Occipital lobe (tissue), 2 donors: ENCODE measurements around the gene SDHA. TPM values are rescaled to one million over a fixed set of nuclear protein-coding genes. Genes with fewer than 3 reads are reported as not detected.
"Not testable (repeated sequence)": the region's sequence is repeated elsewhere in the genome, so short reads cannot be mapped to it uniquely, and the experiment has no call there.

Experiments
- DNase-seq: peaks from one replicate; lab custom pipeline; 2025; lab: John Stamatoyannopoulos, UW
- total RNA-seq: library from RNA; depleted of rRNA; stranded (reverse); fragments of >200 nt; gene quantifications from one replicate; pipeline ENCODE4 v1.2.3, GENCODE V29; 2014

Gene SDHA
- total RNA-seq, 1 donor from 2014 or later: 74.4 TPM

GRCh38 chr5:297991-298736, 80.0 kb downstream of the SDHA start:
- not testable (repeated sequence) for DNase-seq

DNA sequence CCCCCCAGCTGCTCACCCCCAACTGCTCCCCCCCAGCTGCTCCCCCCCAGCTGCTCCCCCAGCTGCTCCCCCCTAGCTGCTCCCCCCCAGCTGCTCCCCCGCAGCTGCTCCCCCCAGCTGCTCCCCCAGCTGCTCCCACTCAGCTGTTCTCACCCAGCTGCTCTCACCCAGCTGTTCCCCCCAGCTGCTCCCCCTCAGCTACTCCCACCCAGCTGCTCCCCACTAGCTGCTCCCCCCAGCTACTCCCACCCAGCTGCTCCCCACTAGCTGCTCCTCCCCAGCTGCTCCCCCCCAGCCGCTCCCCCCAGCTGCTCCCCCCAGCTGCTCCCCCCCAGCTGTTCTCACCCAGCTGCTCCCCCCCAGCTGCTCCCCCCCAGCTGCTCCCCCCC, 80.6 kb downstream of the SDHA start:
- no peak for DNase-seq

GRCh38 chr5:299921-300320, 81.8 kb downstream of the SDHA start:
- not testable (repeated sequence) for DNase-seq

GRCh38 chr5:300691-301435, 82.7 kb downstream of the SDHA start:
- not testable (repeated sequence) for DNase-seq

GRCh38 chr5:302416-302815, 84.3 kb downstream of the SDHA start:
- DNase-seq: not testable (repeated sequence)

GRCh38 chr5:302966-303365, 84.8 kb downstream of the SDHA start:
- no peak for DNase-seq

- DNase-seq: not testable (repeated sequence)
These were observed 85.6 kb downstream of the SDHA start for GRCh38 chr5:303741-304140.

GRCh38 chr5:305050-305449, 86.9 kb downstream of the SDHA start:
- no peak for DNase-seq

- no peak for DNase-seq
These were observed 87.3 kb downstream of the SDHA start for GRCh38 chr5:305459-305858.

- DNase-seq: no peak
These were observed 88.1 kb downstream of the SDHA start for GRCh38 chr5:306011-306805.

Other genes starting within 250 kb of the SDHA start
- 6.2 TPM for gene PLEKHG4B, start 126.2 kb upstream of the SDHA start, total RNA-seq
- gene LRRC14B, start 26.8 kb upstream of the SDHA start, total RNA-seq: not detected
- gene CCDC127, start 167 bp upstream of the SDHA start, total RNA-seq: 6.7 TPM
- gene PDCD6, start 53.3 kb downstream of the SDHA start, total RNA-seq: 63.9 TPM
- gene AHRR, start 103.4 kb downstream of the SDHA start, total RNA-seq: 1.4 TPM
- 21.5 TPM for gene EXOC3, start 224.9 kb downstream of the SDHA start, total RNA-seq